Neuronal stem cell (in vitro differentiated cells): ENCODE measurements around the gene NPAS3.

Source experiments
- DNase-seq: peaks from one replicate; pipeline ENCODE4 v3.0.0-alpha.2; 2013; ENCODE audit warnings: low spot score
- H2AFZ ChIP-seq: one replicate; pipeline ENCODE4 v1.6.1; 2013; ENCODE audit warnings: mild to moderate bottlenecking, low read length, inconsistent platforms
- H2AK5ac ChIP-seq: 2 replicates; pipeline ENCODE4 v1.6.1; 2013; ENCODE audit warnings: low read depth, mild to moderate bottlenecking, inconsistent platforms, low read length, moderate library complexity, mixed read lengths
- H2BK120ac ChIP-seq: 2 replicates; pipeline ENCODE4 v1.6.1; 2013; ENCODE audit warnings: low read depth, mild to moderate bottlenecking, inconsistent platforms, low read length, moderate library complexity, mixed read lengths
- H2BK12ac ChIP-seq: one replicate; pipeline ENCODE4 v1.6.1; 2013; ENCODE audit warnings: low read length, inconsistent platforms
- H2BK15ac ChIP-seq: 2 replicates; pipeline ENCODE4 v1.6.1; 2013; ENCODE audit warnings: mild to moderate bottlenecking, low read length, inconsistent platforms, mixed read lengths
- H2BK5ac ChIP-seq: one replicate; pipeline ENCODE4 v1.6.1; 2013; ENCODE audit warnings: inconsistent platforms, mild to moderate bottlenecking, low read length, moderate library complexity
- H3K14ac ChIP-seq: one replicate; pipeline ENCODE4 v1.6.1; 2013; ENCODE audit warnings: low read length, inconsistent platforms
- H3K18ac ChIP-seq: 2 replicates; pipeline ENCODE4 v1.6.1; 2013; ENCODE audit warnings: low read length, inconsistent platforms
- H3K23ac ChIP-seq: 2 replicates; pipeline ENCODE4 v1.6.1; 2013; ENCODE audit warnings: low read depth, mild to moderate bottlenecking, mixed read lengths, low read length, inconsistent platforms; ENCODE audit not compliant: poor library complexity
- H3K27ac ChIP-seq: replicated peaks from 3 replicates; pipeline ENCODE4 v1.5.1; 2013; ENCODE audit warnings: low read length, inconsistent platforms
- H3K27me3 ChIP-seq, 3 experiments: 2 replicates each; pipeline ENCODE4 v1.6.1; 2013; ENCODE audit warnings: low read length in 3 of 3, mild to moderate bottlenecking in 2 of 3, inconsistent platforms in 1 of 3, low read depth in 1 of 3, mixed read lengths in 1 of 3, moderate library complexity in 1 of 3; ENCODE audit not compliant: control insufficient read depth in 3 of 3, insufficient read depth in 3 of 3
- H3K36me3 ChIP-seq, 2 donors: replicated peaks in 1 of 2; 2 replicates each; pipeline ENCODE4 v1.6.1; 2013; ENCODE audit warnings: low read length in 2 of 2; ENCODE audit not compliant: control insufficient read depth in 2 of 2, insufficient read depth in 2 of 2
- H3K4ac ChIP-seq: 2 replicates; pipeline ENCODE4 v1.6.1; 2013; ENCODE audit warnings: inconsistent platforms, mild to moderate bottlenecking, low read length, moderate library complexity
- H3K4me1 ChIP-seq, 2 donors: 1 replicate in 1 of 2; 2 replicates in 1 of 2; pipeline ENCODE4 v1.6.1; 2013; ENCODE audit warnings: low read length in 2 of 2, low read depth in 1 of 2; ENCODE audit not compliant: control insufficient read depth in 2 of 2, insufficient read depth in 1 of 2
- H3K4me2 ChIP-seq: one replicate; pipeline ENCODE4 v1.6.1; 2013; ENCODE audit warnings: mild to moderate bottlenecking, low read length, inconsistent platforms; ENCODE audit not compliant: insufficient read depth, poor library complexity, severe bottlenecking
- H3K4me3 ChIP-seq, 2 donors: 2 replicates each; pipeline ENCODE4 v1.5.1; 2013; ENCODE audit warnings: low read length in 2 of 2, mild to moderate bottlenecking in 2 of 2, inconsistent platforms in 1 of 2, moderate library complexity in 1 of 2
- H3K79me1 ChIP-seq: one replicate; pipeline ENCODE4 v1.6.1; 2013; ENCODE audit warnings: low read depth, mild to moderate bottlenecking, inconsistent platforms, low read length, moderate library complexity
- H3K9ac ChIP-seq: one replicate; pipeline ENCODE4 v1.6.1; 2013; ENCODE audit warnings: mild to moderate bottlenecking, low read depth, low read length, inconsistent platforms; ENCODE audit not compliant: poor library complexity
- H3K9me3 ChIP-seq, 2 donors: replicated peaks in 1 of 2; 2 replicates each; pipeline versions ENCODE3 to v1.6.1; 2013; ENCODE audit warnings: low read length in 2 of 2, mild to moderate bottlenecking in 2 of 2, inconsistent platforms in 1 of 2, low read depth in 1 of 2, mixed read lengths in 1 of 2, moderate library complexity in 1 of 2; ENCODE audit not compliant: control insufficient read depth in 2 of 2, insufficient read depth in 1 of 2
- H4K8ac ChIP-seq: one replicate; pipeline ENCODE4 v1.6.1; 2013; ENCODE audit warnings: low read depth, mild to moderate bottlenecking, inconsistent platforms, low read length, moderate library complexity
- H4K91ac ChIP-seq: one replicate; pipeline ENCODE4 v1.6.1; 2013; ENCODE audit warnings: low read length, low read depth, mild to moderate bottlenecking, inconsistent platforms; ENCODE audit not compliant: poor library complexity
- WGBS, 2 donors: extraction: QIAGEN DNeasy Blood & Tissue Kit; methylation state at CpG; one replicate each; pipeline ENCODE4 v1.1.7; 2013; ENCODE audit warnings: missing lambda C conversion rate in 2 of 2, mixed read lengths in 1 of 2; ENCODE audit not compliant: insufficient read length in 2 of 2, insufficient replicate concordance in 1 of 2; ENCODE audit errors: extremely low coverage in 2 of 2; 5-methylcytosine and 5-hydroxymethylcytosine counted together

NPAS3 gene

GRCh38 chr14:33404964-33405574 is 466.4 kb downstream of the NPAS3 start:
- no CpG with 5 or more reads among the region's 1 CpG for WGBS, 2 donors
- H3K36me3 ChIP-seq = peaks cover 0 to 52% of the 10 kb centered on the region in 2 donors
- DNase-seq = no peak

DNA sequence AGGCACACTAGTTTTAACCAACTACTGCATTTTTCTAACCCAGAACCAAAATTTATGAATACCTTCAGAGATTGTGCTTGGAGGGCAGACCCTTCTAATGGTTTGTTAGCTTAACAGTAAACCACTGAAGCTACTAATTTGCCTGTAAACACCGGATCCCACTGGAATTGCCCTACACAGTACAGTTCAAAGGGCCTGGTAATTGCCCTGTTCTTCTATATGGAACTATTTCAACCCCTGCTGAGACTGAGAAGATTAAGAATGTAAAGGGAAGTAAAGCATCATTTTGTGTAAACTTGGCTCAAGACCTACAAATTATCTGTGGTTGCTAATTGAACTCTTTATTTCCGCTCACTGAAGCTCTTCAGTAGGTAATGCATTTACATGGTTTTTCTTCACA is 468.1 kb downstream of the NPAS3 start:
- H3K4me2 ChIP-seq = no peak overlapping the region
- WGBS, 2 donors = no CpG with 5 or more reads among the region's 2 CpGs

More at GRCh38 chr14:33404964-33405574, 466.4 kb downstream of the NPAS3 start:
- peaks cover 18 to 77% of the 10 kb centered on the region in 2 donors for H3K9me3 ChIP-seq
- H2AK5ac ChIP-seq = no peak overlapping the region
- no peaks in the 10 kb centered on the region for H3K27me3 ChIP-seq
- no peak overlapping the region for H3K14ac ChIP-seq
- no peak overlapping the region for H3K18ac ChIP-seq
- H3K23ac ChIP-seq = no peak overlapping the region
- H2BK5ac ChIP-seq = no peak overlapping the region
- no peak overlapping the region for H3K27ac ChIP-seq
- no peak overlapping the region for H2BK15ac ChIP-seq
- no peak overlapping the region for H2BK120ac ChIP-seq
- H3K9ac ChIP-seq = no peak overlapping the region
- H4K91ac ChIP-seq = no peak overlapping the region
- H3K4me3 ChIP-seq = no peak overlapping the region
- no peak overlapping the region for H2BK12ac ChIP-seq
- H4K8ac ChIP-seq = no peak overlapping the region
- H2AFZ ChIP-seq = no peak overlapping the region
- no peaks in the 10 kb centered on the region for H3K79me1 ChIP-seq
- peaks cover 0 to 5% of the 10 kb centered on the region in 2 donors for H3K4me1 ChIP-seq
- no peak overlapping the region for H3K4ac ChIP-seq
- H3K4me2 ChIP-seq = no peak overlapping the region

GRCh38 chr14:33408291-33408690 is 469.6 kb downstream of the NPAS3 start:
- no CpG with 5 or more reads among the region's 2 CpGs for WGBS, 2 donors
- H3K4me1 ChIP-seq = peaks cover 0 to 5% of the 10 kb centered on the region in 2 donors

More for the DNA sequence above, 468.1 kb downstream of the NPAS3 start:
- Histone ChIP-seq H2BK120ac (no peak overlapping the region), H3K27ac (no peak overlapping the region), H3K4me3 (no peak overlapping the region), H2BK12ac (no peak overlapping the region), H3K27me3 (no peaks in the 10 kb centered on the region), H2AFZ (no peak overlapping the region), H3K36me3 (peaks cover 0 to 51% of the 10 kb centered on the region in 2 donors), H3K4ac (no peak overlapping the region), H2BK15ac (no peak overlapping the region), H4K8ac (no peak overlapping the region), H3K79me1 (no peaks in the 10 kb centered on the region), H2AK5ac (no peak overlapping the region), H3K14ac (no peak overlapping the region), H3K9ac (no peak overlapping the region), H3K9me3 (peaks cover 18 to 75% of the 10 kb centered on the region in 2 donors), H3K4me1 (peaks cover 0 to 5% of the 10 kb centered on the region in 2 donors), H3K18ac (no peak overlapping the region), H4K91ac (no peak overlapping the region), H2BK5ac (no peak overlapping the region), H3K23ac (no peak overlapping the region)
- no peak for DNase-seq

GRCh38 chr14:33412450-33412849 is 473.8 kb downstream of the NPAS3 start:
- no peak overlapping the region for H2BK15ac ChIP-seq
- no peak overlapping the region for H3K14ac ChIP-seq
- no peak overlapping the region for H4K91ac ChIP-seq
- H3K27me3 ChIP-seq = no peaks in the 10 kb centered on the region
- H2AFZ ChIP-seq = no peak overlapping the region
- no peak overlapping the region for H3K4ac ChIP-seq
- no peak overlapping the region for H3K18ac ChIP-seq
- no peak overlapping the region for H4K8ac ChIP-seq
- no peak for DNase-seq
- no peak overlapping the region for H3K27ac ChIP-seq
- H3K9me3 ChIP-seq = peaks cover 2 to 20% of the 10 kb centered on the region in 2 donors
- no peak overlapping the region for H3K4me2 ChIP-seq
- peaks cover 0 to 31% of the 10 kb centered on the region in 2 donors for H3K36me3 ChIP-seq
- no peak overlapping the region for H2BK5ac ChIP-seq
- H3K9ac ChIP-seq = no peak overlapping the region
- H2AK5ac ChIP-seq = no peak overlapping the region
- no peak overlapping the region for H2BK120ac ChIP-seq
- no peak overlapping the region for H3K4me3 ChIP-seq
- no peak overlapping the region for H2BK12ac ChIP-seq
- H3K79me1 ChIP-seq = no peaks in the 10 kb centered on the region
- H3K23ac ChIP-seq = no peak overlapping the region
- H3K4me1 ChIP-seq = peaks cover 0 to 4% of the 10 kb centered on the region in 2 donors

More at GRCh38 chr14:33408291-33408690, 469.6 kb downstream of the NPAS3 start:
- Histone ChIP-seq H3K27me3 (no peaks in the 10 kb centered on the region), H4K91ac (no peak overlapping the region), H3K14ac (no peak overlapping the region), H3K9ac (no peak overlapping the region), H3K4ac (no peak overlapping the region), H3K23ac (no peak overlapping the region), H3K36me3 (peaks cover 0 to 49% of the 10 kb centered on the region in 2 donors), H2BK15ac (no peak overlapping the region), H2BK120ac (no peak overlapping the region), H3K9me3 (peaks cover 14 to 62% of the 10 kb centered on the region in 2 donors), H2AFZ (no peak overlapping the region), H3K4me3 (no peak overlapping the region), H3K79me1 (no peaks in the 10 kb centered on the region), H3K4me2 (no peak overlapping the region), H4K8ac (no peak overlapping the region), H3K18ac (no peak overlapping the region), H2AK5ac (no peak overlapping the region), H2BK12ac (no peak overlapping the region), H2BK5ac (no peak overlapping the region), H3K27ac (no peak overlapping the region)
- no peak for DNase-seq
